Neutrophil (primary cell): ENCODE data around the gene LDAH.

Experiments
- H3K27ac ChIP-seq: fragments of 200-600 bp; sonication (generic); 2 replicates; pipeline ENCODE4 v1.5.1; 2016; ENCODE audit warnings: mild to moderate bottlenecking, moderate library complexity
- H3K27me3 ChIP-seq: fragments of 200-600 bp; sonication (generic); 2 replicates; pipeline ENCODE4 v1.6.0; 2016; ENCODE audit warnings: mild to moderate bottlenecking
- H3K36me3 ChIP-seq: fragments of 200-600 bp; sonication (generic); 2 replicates; pipeline ENCODE4 v1.5.1; 2017
- H3K4me1 ChIP-seq, 2 experiments: fragments of 200-600 bp in 1 of 2; sonication (generic) in 1 of 2; 1 replicate in 1 of 2; 2 replicates in 1 of 2; pipeline versions ENCODE4 v1.5.1 to v1.6.1; 2013 to 2016; ENCODE audit warnings: low read depth in 1 of 2, low read length in 1 of 2, mild to moderate bottlenecking in 1 of 2, moderate library complexity in 1 of 2; ENCODE audit not compliant: control insufficient read depth in 1 of 2, insufficient read depth in 1 of 2
- H3K4me3 ChIP-seq, 2 experiments: fragments of 200-600 bp in 1 of 2; sonication (generic) in 1 of 2; 1 replicate in 1 of 2; 2 replicates in 1 of 2; pipeline ENCODE4 v1.5.1; 2013 to 2016; ENCODE audit warnings: low read depth in 1 of 2, low read length in 1 of 2, mild to moderate bottlenecking in 1 of 2, moderate library complexity in 1 of 2
- H3K9me3 ChIP-seq: fragments of 200-600 bp; sonication (generic); 2 replicates; pipeline ENCODE4 v1.5.1; 2016
- TF ChIP-seq, protein P1 (sequence below): fragments of 200-600 bp; sonication (generic); IDR thresholded peaks from 2 replicates; pipeline ENCODE4 v1.5.1; 2016; ENCODE audit warnings: antibody characterized with exemption

Gene LDAH

DNA sequence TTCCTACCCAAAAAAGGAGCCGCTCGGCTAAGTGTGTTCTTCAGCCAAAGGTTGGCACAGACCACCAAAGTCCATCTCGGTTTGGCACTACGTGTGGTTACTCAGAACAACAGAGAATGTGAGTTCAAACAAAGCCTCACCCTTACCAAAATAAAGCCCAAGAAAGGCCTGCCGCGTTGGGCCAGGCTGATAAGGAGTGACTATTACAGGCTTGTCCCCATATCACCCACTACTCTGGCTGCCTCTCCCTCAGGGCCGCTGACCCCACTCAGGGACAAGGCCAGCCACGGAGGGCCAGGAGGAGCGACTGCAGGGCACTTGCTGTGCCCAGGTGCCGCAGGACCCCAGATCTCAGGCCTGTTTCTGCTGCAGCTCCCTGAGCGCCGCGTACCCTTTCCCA is 185.8 kb downstream of the LDAH start:
- H3K4me1 ChIP-seq = no peaks in the 10 kb centered on the region
- peaks cover 100% of the 10 kb centered on the region for H3K36me3 ChIP-seq
- TF ChIP-seq, protein P1, sequence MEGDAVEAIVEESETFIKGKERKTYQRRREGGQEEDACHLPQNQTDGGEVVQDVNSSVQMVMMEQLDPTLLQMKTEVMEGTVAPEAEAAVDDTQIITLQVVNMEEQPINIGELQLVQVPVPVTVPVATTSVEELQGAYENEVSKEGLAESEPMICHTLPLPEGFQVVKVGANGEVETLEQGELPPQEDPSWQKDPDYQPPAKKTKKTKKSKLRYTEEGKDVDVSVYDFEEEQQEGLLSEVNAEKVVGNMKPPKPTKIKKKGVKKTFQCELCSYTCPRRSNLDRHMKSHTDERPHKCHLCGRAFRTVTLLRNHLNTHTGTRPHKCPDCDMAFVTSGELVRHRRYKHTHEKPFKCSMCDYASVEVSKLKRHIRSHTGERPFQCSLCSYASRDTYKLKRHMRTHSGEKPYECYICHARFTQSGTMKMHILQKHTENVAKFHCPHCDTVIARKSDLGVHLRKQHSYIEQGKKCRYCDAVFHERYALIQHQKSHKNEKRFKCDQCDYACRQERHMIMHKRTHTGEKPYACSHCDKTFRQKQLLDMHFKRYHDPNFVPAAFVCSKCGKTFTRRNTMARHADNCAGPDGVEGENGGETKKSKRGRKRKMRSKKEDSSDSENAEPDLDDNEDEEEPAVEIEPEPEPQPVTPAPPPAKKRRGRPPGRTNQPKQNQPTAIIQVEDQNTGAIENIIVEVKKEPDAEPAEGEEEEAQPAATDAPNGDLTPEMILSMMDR = no peak
- no peaks in the 10 kb centered on the region for H3K9me3 ChIP-seq
- H3K4me3 ChIP-seq = no peak overlapping the region
- H3K27me3 ChIP-seq = no peaks in the 10 kb centered on the region
- H3K27ac ChIP-seq = no peak overlapping the region

DNA sequence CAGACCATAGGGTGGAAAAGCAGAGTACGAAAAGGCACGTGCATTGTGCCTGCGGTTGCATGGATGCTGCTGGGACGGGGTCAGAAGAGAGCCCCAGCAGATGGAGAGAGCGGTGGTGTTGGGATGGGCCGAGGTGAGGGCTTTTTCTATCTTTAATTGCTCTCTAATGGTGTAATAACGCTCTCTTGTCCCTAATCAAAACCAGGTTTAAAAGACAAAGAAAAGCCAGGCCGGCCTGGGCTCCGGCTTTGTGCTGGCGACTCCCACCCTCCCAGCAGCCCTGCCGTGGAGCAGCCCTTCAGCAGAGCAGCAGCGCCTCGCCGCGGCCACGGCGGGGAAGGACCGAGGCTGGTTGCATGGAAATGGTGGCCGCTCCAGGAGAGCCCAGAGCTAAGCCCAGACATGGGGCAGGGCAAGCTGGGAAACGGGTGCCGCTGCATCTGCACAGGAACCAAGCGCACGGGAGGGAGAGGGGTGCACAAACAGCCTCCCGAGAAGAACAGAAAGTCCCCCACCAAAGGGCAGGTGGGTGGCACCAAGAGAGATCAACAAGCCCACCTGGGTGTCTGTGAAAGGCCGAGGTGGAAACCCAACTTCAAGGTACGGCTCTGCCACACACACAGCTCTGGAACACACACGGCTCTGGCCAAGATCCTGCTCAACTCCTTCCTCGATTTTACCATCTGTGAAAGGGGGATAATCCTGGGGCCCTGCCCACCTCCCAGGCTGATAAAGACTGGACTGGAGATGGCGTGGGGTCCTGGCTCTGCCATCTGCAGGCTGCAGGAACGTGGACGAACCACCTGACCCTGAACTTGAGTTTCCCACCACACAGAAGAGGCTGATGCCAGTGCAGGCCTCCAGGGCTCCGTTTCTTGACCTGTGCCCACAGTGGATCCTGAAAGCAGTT is 187.0 kb downstream of the LDAH start:
- H3K27ac ChIP-seq = no peak overlapping the region
- peaks cover 94% of the 10 kb centered on the region for H3K36me3 ChIP-seq
- H3K4me3 ChIP-seq = no peak overlapping the region

DNA sequence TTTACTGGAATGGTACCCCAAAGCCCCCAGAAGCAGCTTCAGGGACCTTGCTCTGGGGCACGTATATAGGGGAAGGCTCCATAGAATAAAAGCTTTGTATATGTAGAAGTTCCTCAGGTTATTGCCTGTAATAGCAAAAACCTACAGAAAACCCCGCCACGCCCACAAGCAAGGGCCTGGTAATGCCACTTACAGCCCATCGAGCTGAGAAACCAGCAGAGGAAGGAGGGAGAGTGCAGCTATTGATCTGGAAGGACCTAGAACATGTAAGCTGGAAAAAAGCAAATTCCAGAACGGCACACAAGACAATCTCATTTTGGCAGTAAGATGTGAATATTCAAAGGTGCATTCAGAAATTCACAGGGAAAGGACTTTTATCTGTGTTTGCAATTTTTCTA is 187.8 kb downstream of the LDAH start:
- Histone ChIP-seq H3K27me3 (no peaks in the 10 kb centered on the region), H3K4me3 (no peak overlapping the region), H3K27ac (no peak overlapping the region), H3K9me3 (no peaks in the 10 kb centered on the region), H3K4me1 (no peaks in the 10 kb centered on the region), H3K36me3 (peaks cover 91% of the 10 kb centered on the region)
- TF ChIP-seq, protein P1 = no peak

More for the DNA sequence above, 187.0 kb downstream of the LDAH start:
- H3K4me1 ChIP-seq = no peaks in the 10 kb centered on the region
- TF ChIP-seq, protein P1 = peak; percentile 30
- no peaks in the 10 kb centered on the region for H3K27me3 ChIP-seq
- no peaks in the 10 kb centered on the region for H3K9me3 ChIP-seq

DNA sequence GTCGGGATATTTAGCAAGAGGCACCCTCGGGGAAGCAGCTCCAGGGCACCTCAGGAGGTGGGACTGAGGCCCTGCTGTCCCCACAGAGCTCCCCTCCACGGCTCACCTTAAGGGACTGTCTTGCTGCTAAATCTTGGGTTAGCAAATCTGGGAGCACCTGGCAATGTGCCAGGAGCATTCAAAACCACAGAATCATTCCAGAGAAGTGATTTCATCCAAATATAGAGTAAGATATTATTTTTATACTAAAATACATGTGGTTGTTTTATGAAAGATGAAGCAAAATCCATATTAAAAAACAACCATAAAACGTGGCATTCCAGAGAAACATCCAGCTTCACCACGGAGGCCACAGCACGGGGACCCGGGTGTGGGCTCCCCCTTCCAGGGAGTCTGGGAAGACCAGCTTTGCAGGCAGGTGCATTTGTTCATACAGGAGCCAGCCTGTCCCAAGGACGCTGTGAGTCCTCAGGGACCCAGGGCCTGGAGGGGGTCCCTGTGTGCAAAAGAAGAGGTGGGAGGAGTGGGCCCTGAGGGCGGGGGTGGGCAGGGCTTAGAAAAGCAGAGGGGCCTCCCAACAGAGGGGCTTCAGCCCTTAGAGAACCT is 188.3 kb downstream of the LDAH start:
- H3K4me3 ChIP-seq = no peak overlapping the region
- TF ChIP-seq, protein P1 = no peak
- H3K36me3 ChIP-seq = peaks cover 91% of the 10 kb centered on the region
- no peaks in the 10 kb centered on the region for H3K27me3 ChIP-seq
- no peaks in the 10 kb centered on the region for H3K4me1 ChIP-seq
- H3K27ac ChIP-seq = no peak overlapping the region
- no peaks in the 10 kb centered on the region for H3K9me3 ChIP-seq
